B cell (primary cell): ENCODE data around the gene ZBTB32.

Experiments
- CTCF ChIP-seq: fragments of 200-600 bp; IDR thresholded peaks from one replicate; pipeline ENCODE4 v1.8.0; 2022; ENCODE audit warnings: antibody characterized with exemption, mild to moderate bottlenecking
- EZH2 ChIP-seq: IDR thresholded peaks from 2 replicates; pipeline ENCODE4 v1.6.1; 2012; ENCODE audit warnings: borderline replicate concordance, low read depth, mild to moderate bottlenecking, moderate library complexity, low read length; ENCODE audit not compliant: insufficient read depth, poor library complexity, severe bottlenecking

GRCh38 chr19:35722461-35722860 lies 18.1 kb downstream of the ZBTB32 start:
- no peak for TF ChIP-seq CTCF
- no peak for TF ChIP-seq EZH2
